BLaER1 (cell line): ENCODE measurements around the gene NFKB2.
A peak's percentile ranks its signal among the peaks of the same experiment; 100 is the strongest.

Experiments
- H3K27ac ChIP-seq: shearing (Covaris generic); formaldehyde crosslinking; 2 replicates; pipeline ENCODE4 v1.8.1; 2022
- H3K27me3 ChIP-seq: shearing (Covaris generic); formaldehyde crosslinking; 2 replicates; pipeline ENCODE4 v1.8.1; 2022
- H3K36me3 ChIP-seq: shearing (Covaris generic); formaldehyde crosslinking; 2 replicates; pipeline ENCODE4 v1.8.1; 2022
- H3K4me1 ChIP-seq: shearing (Covaris generic); formaldehyde crosslinking; 2 replicates; pipeline ENCODE4 v1.8.1; 2022
- H3K4me2 ChIP-seq: shearing (Covaris generic); formaldehyde crosslinking; 2 replicates; pipeline ENCODE4 v1.8.1; 2022
- H3K4me3 ChIP-seq: shearing (Covaris generic); formaldehyde crosslinking; 2 replicates; pipeline ENCODE4 v1.8.1; 2022
- H3K9ac ChIP-seq: shearing (Covaris generic); formaldehyde crosslinking; 2 replicates; pipeline ENCODE4 v1.8.1; 2022
- H3K9me3 ChIP-seq: shearing (Covaris generic); formaldehyde crosslinking; 2 replicates; pipeline ENCODE4 v1.8.1; 2022
- H4K20me1 ChIP-seq: shearing (Covaris generic); formaldehyde crosslinking; 2 replicates; pipeline ENCODE4 v1.8.1; 2022
- Cebpa-rat ChIP-seq: shearing (Covaris generic); IDR thresholded peaks from 2 replicates; pipeline ENCODE4 v1.8.1; 2022

Gene NFKB2

DNA sequence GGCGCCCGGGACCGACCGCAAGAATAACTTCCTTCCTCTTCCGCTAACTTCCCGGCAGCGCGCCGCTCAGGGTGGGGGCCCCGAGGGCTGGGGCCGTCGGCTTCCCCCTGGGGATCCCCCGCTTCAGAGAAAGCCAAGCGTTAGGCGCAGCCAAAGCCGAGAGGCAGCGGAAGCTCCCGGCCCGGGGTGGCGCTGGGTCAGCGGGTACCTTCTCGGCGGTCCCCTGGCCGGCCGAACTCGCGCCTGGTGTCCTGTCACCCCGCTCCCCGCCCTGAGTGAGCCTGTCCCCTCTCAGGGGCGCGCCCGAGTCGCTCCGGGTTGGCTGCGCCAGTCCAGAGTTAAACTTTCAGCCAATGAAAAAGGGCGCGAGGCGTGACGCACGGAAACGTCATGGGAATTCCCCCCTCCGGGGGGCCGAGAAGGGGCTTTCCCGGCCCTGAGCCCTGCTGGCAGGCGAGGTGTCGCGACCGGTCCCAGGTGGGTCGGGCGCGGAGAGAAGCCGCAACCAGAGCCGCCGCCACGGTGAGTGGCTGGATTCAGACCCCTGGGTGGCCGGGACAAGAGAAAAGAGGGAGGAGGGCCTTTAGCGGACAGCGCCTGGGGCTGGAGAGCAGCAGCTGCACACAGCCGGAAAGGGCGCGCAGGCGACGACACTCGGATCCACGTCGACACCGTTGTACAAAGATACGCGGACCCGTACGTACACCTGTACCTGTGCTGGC lies 1.3 kb upstream of the NFKB2 start:
- H3K4me2 ChIP-seq = peak overlapping the region; percentile 99
- no peaks in the 10 kb centered on the region for H3K27me3 ChIP-seq
- peaks cover 31% of the 10 kb centered on the region for H3K4me1 ChIP-seq
- 0 out of 2 replicates have a peak, but pooled peaks cover 10% of the 10 kb centered on the region for H4K20me1 ChIP-seq
- H3K36me3 ChIP-seq = peaks cover 20% of the 10 kb centered on the region
- peak overlapping the region; percentile 79 for H3K9ac ChIP-seq
- no peak for TF ChIP-seq Cebpa-rat
- no peaks in the 10 kb centered on the region for H3K9me3 ChIP-seq
- H3K27ac ChIP-seq = peak overlapping the region; percentile 81
- peak overlapping the region; percentile 82 for H3K4me3 ChIP-seq

DNA sequence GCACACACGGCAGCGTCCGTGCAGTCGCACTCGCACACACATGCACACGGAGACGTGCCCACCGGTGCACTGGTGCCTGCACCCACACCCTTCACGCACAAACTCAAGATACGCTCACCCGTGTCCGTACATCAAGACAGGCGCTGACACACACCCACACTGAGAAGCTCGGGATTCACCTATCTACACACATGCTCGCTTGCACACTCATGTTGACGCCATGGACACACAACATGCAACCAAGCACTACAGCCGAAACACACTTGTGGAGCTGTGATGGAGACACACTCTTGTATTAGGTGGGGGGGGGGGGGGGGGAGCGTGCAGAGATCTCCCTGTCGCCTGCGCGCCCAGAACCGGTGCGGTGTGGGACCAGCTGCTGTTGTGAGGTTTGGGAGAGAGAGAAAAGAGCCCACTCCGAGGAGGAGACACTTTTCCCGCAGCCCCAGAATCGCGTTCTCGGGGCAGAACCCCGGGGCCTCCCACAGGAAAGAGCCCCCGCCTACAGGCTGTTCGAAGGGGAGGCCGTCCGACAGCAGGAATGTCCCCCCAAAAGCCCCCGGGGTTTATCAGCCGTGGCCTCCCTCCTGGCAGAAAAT lies 605 bp upstream of the NFKB2 start:
- H3K27ac ChIP-seq = peak overlapping the region; percentile 81
- no peaks in the 10 kb centered on the region for H3K27me3 ChIP-seq
- TF ChIP-seq Cebpa-rat = no peak
- H3K36me3 ChIP-seq = peaks cover 20% of the 10 kb centered on the region
- peak overlapping the region; percentile 99 for H3K4me2 ChIP-seq
- peak overlapping the region; percentile 79 for H3K9ac ChIP-seq
- 0 out of 2 replicates have a peak, but pooled peaks cover 10% of the 10 kb centered on the region for H4K20me1 ChIP-seq
- no peaks in the 10 kb centered on the region for H3K9me3 ChIP-seq
- peak overlapping the region; percentile 82 for H3K4me3 ChIP-seq
- H3K4me1 ChIP-seq = peaks cover 35% of the 10 kb centered on the region

DNA sequence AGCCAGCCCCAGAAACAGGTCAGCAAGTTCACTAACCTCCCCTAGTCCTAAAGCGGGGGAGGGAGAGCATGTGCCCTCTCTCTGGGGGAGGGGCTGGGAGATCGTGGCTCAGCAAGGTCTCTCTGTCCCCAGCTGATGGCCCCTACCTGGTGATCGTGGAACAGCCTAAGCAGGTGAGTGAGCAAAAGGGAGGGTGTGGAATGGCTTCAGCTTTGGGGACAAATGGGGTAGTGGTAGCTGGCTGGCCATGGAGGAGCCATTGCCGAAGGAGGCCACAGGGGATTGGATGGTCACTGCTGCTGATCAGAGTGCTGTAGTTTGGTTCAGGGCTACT lies 779 bp downstream of the NFKB2 start:
- Histone ChIP-seq H3K4me1 (peaks cover 38% of the 10 kb centered on the region), H3K4me3 (peak overlapping the region; percentile 82), H4K20me1 (0 out of 2 replicates have a peak, but pooled peaks cover 10% of the 10 kb centered on the region), H3K9ac (peak overlapping the region; percentile 79), H3K27ac (0 out of 2 replicates have a peak overlapping the region, but pooled peaks have one; percentile 41), H3K4me2 (peak overlapping the region; percentile 99), H3K27me3 (no peaks in the 10 kb centered on the region), H3K9me3 (no peaks in the 10 kb centered on the region), H3K36me3 (peaks cover 30% of the 10 kb centered on the region)
- TF ChIP-seq Cebpa-rat = no peak

DNA sequence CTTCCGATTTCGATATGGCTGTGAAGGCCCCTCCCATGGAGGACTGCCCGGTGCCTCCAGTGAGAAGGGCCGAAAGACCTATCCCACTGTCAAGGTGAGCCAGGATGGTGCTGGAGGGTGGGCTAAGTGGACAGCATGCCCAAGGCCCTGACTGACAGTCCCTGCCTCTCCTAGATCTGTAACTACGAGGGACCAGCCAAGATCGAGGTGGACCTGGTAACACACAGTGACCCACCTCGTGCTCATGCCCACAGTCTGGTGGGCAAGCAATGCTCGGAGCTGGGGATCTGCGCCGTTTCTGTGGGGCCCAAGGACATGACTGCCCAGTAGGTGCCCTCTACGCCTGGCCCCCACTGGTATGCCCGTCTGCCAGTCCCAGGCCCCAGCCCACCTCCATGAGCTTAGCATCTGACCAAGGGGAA lies 1.2 kb downstream of the NFKB2 start:
- Histone ChIP-seq H3K36me3 (peaks cover 34% of the 10 kb centered on the region), H3K4me3 (peak overlapping the region; percentile 82), H4K20me1 (0 out of 2 replicates have a peak, but pooled peaks cover 10% of the 10 kb centered on the region), H3K9ac (no peak overlapping the region; the same call in 1 of the 2 replicates), H3K27ac (no peak overlapping the region), H3K4me2 (peak overlapping the region; percentile 99), H3K9me3 (no peaks in the 10 kb centered on the region), H3K27me3 (no peaks in the 10 kb centered on the region), H3K4me1 (peaks cover 38% of the 10 kb centered on the region)
- no peak for TF ChIP-seq Cebpa-rat

DNA sequence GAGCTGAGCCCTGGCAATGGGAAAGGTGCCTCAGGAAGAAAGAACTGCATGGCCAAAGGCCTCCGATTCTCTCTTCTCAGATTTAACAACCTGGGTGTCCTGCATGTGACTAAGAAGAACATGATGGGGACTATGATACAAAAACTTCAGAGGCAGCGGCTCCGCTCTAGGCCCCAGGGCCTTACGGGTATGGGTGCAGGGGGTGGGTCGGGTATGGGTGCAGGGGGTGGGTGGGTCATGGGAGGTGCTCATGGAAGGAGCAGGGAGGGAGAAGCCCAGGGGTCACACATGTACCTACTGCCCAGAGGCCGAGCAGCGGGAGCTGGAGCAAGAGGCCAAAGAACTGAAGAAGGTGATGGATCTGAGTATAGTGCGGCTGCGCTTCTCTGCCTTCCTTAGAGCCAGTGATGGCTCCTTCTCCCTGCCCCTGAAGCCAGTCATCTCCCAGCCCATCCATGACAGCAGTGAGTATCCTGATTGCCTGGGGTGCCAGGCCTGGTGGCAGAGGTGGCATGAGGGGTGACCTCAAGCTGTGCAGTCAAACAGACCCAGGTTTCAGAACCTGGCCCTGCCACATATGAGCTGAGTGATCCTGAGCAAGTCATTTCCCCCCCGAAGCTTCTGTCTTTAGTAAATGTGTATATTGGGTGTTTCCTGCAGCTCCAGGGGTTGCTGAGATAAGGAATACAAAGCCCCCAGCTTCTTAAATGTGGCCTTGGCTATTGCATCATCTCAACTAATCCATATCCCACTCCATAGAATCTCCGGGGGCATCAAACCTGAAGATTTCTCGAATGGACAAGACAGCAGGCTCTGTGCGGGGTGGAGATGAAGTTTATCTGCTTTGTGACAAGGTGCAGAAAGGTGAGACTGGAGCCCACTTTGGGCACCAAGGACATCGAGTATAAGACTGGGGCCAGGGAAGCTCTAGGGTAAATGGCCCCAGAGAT lies 2.0 kb downstream of the NFKB2 start:
- no peaks in the 10 kb centered on the region for H3K9me3 ChIP-seq
- H3K27me3 ChIP-seq = no peaks in the 10 kb centered on the region
- H3K4me3 ChIP-seq = no peak overlapping the region
- peak; percentile 58 for TF ChIP-seq Cebpa-rat
- peaks cover 38% of the 10 kb centered on the region for H3K36me3 ChIP-seq
- H4K20me1 ChIP-seq = 0 out of 2 replicates have a peak, but pooled peaks cover 10% of the 10 kb centered on the region
- peaks cover 38% of the 10 kb centered on the region for H3K4me1 ChIP-seq
- no peak overlapping the region for H3K27ac ChIP-seq
- H3K9ac ChIP-seq = peak overlapping the region; percentile 7; the same call in 1 of the 2 replicates
- peak overlapping the region; percentile 99; the same call in 1 of the 2 replicates for H3K4me2 ChIP-seq

DNA sequence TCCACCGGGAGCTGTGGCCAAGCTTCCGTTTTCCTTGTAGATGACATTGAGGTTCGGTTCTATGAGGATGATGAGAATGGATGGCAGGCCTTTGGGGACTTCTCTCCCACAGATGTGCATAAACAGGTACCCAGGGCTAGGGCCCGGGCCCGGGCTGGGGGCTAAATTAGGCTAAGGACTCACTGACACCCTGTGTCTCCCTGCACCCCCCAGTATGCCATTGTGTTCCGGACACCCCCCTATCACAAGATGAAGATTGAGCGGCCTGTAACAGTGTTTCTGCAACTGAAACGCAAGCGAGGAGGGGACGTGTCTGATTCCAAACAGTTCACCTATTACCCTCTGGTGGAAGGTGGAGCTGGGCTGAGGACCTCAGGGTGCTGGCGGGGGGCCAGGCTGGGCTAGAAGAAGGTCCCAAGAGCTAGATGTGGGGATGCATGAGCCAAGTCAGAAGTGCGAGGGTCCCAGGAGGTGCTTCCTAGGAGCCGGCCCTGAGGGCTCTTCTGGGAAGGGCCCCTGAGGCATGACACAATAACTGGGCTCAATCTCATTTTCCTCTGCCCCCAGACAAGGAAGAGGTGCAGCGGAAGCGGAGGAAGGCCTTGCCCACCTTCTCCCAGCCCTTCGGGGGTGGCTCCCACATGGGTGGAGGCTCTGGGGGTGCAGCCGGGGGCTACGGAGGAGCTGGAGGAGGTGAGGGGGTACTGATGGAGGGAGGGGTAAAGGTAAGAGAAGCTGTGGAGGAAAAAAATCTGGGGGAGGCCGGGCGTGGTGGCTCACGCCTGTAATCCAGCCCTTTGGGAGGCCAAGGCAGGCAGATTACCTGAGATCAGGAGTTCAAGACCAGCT lies 2.9 kb downstream of the NFKB2 start:
- peaks cover 33% of the 10 kb centered on the region for H3K4me1 ChIP-seq
- H3K9ac ChIP-seq = peak overlapping the region; percentile 72
- H3K4me3 ChIP-seq = peak overlapping the region; percentile 68; the same call in 1 of the 2 replicates
- peaks cover 38% of the 10 kb centered on the region for H3K36me3 ChIP-seq
- no peak for TF ChIP-seq Cebpa-rat
- no peaks in the 10 kb centered on the region for H3K27me3 ChIP-seq
- H3K4me2 ChIP-seq = peak overlapping the region; percentile 81
- 0 out of 2 replicates have a peak, but pooled peaks cover 10% of the 10 kb centered on the region for H4K20me1 ChIP-seq
- no peaks in the 10 kb centered on the region for H3K9me3 ChIP-seq
- no peak overlapping the region for H3K27ac ChIP-seq

DNA sequence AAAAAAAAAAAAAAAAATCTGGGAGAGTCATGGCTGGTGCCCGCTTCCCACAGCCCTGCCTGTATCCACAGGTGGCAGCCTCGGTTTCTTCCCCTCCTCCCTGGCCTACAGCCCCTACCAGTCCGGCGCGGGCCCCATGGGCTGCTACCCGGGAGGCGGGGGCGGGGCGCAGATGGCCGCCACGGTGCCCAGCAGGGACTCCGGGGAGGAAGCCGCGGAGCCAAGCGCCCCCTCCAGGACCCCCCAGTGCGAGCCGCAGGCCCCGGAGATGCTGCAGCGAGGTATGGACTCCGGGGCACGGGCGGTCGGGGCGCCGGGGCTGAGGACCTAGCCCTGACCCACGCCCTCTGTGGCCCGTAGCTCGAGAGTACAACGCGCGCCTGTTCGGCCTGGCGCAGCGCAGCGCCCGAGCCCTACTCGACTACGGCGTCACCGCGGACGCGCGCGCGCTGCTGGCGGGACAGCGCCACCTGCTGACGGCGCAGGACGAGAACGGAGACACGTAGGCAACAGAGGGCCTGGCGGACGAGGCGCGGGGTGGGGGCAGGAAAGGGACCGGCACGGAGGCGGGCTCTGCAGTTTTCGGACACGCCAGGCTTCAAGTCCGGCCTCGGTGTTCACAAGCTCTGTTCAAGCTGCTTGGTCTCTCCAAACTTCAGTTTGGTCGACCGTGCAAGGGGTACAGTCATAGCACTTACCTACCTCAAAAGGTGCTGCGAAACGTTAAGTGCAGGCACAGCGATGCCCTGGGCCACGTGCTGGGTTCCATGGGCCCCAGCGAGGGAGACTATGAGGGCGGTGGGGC lies 3.9 kb downstream of the NFKB2 start:
- Histone ChIP-seq H3K4me2 (peak overlapping the region; percentile 81), H3K27me3 (no peaks in the 10 kb centered on the region), H3K9ac (peak overlapping the region; percentile 72), H3K4me3 (peak overlapping the region; percentile 68), H4K20me1 (0 out of 2 replicates have a peak, but pooled peaks cover 10% of the 10 kb centered on the region), H3K9me3 (no peaks in the 10 kb centered on the region), H3K27ac (peak overlapping the region; percentile 42), H3K4me1 (peaks cover 29% of the 10 kb centered on the region), H3K36me3 (peaks cover 38% of the 10 kb centered on the region)
- no peak for TF ChIP-seq Cebpa-rat

DNA sequence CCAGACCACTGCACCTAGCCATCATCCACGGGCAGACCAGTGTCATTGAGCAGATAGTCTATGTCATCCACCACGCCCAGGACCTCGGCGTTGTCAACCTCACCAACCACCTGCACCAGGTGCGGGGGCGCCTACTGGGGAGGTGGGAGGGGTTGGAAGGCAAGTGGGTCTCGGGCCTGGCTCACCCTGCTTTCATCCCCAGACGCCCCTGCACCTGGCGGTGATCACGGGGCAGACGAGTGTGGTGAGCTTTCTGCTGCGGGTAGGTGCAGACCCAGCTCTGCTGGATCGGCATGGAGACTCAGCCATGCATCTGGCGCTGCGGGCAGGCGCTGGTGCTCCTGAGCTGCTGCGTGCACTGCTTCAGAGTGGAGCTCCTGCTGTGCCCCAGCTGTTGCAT lies 4.6 kb downstream of the NFKB2 start:
- no peaks in the 10 kb centered on the region for H3K9me3 ChIP-seq
- no peak overlapping the region for H3K4me3 ChIP-seq
- no peak overlapping the region for H3K27ac ChIP-seq
- peak overlapping the region; percentile 72; the same call in 1 of the 2 replicates for H3K9ac ChIP-seq
- peaks cover 38% of the 10 kb centered on the region for H3K36me3 ChIP-seq
- H3K4me2 ChIP-seq = peak overlapping the region; percentile 81
- H3K4me1 ChIP-seq = peaks cover 29% of the 10 kb centered on the region
- no peak for TF ChIP-seq Cebpa-rat
- H3K27me3 ChIP-seq = no peaks in the 10 kb centered on the region
- H4K20me1 ChIP-seq = 0 out of 2 replicates have a peak, but pooled peaks cover 10% of the 10 kb centered on the region
